Central memory CD8-positive, alpha-beta T cell (primary cell): ENCODE results near the gene WASHC2A.
"Not testable (repeated sequence)": the region's sequence is repeated elsewhere in the genome, so short reads cannot be mapped to it uniquely, and the experiment has no call there.

Source experiments
- ATAC-seq: fragments of 150-1000 bp; cut with Tn5 transposase; replicated peaks from 2 replicates; pipeline ENCODE4 v1.10.0; 2022; ENCODE audit warnings: mild to moderate bottlenecking, moderate FRiP score, moderate number of reproducible peaks; ENCODE audit not compliant: poor library complexity, severe bottlenecking; ENCODE audit errors: extremely low read depth
- DNase-seq, 2 donors: peaks; one replicate each; pipeline ENCODE4 v3.0.0; 2021; ENCODE audit warnings: low spot score in 2 of 2
- H3K27ac Mint-ChIP-seq: one replicate; pipeline ENCODE4 v1.8.0; 2022; ENCODE audit warnings: low read depth, mild to moderate bottlenecking, moderate library complexity, mixed read lengths
- H3K27me3 Mint-ChIP-seq: one replicate; pipeline ENCODE4 v1.8.0; 2022; ENCODE audit warnings: mixed read lengths
- H3K36me3 Mint-ChIP-seq: one replicate; pipeline ENCODE4 v1.8.0; 2022; ENCODE audit warnings: mild to moderate bottlenecking, moderate library complexity, mixed read lengths; ENCODE audit not compliant: insufficient read depth
- H3K4me1 Mint-ChIP-seq: one replicate; pipeline ENCODE4 v1.8.0; 2022; ENCODE audit warnings: mixed read lengths
- H3K4me3 Mint-ChIP-seq: one replicate; pipeline ENCODE4 v1.8.0; 2022; ENCODE audit warnings: mild to moderate bottlenecking, moderate library complexity, mixed read lengths
- H3K9me3 Mint-ChIP-seq: one replicate; pipeline ENCODE4 v1.8.0; 2022; ENCODE audit warnings: mixed read lengths

Gene WASHC2A

GRCh38 chr10:50051995-50052660 lies 15.6 kb upstream of the WASHC2A start:
- H3K9me3 Mint-ChIP-seq, H3K4me1 Mint-ChIP-seq, DNase-seq, ATAC-seq, H3K27ac Mint-ChIP-seq, H3K4me3 Mint-ChIP-seq, H3K27me3 Mint-ChIP-seq, H3K36me3 Mint-ChIP-seq: not testable (repeated sequence)

GRCh38 chr10:50052778-50053376 lies 14.9 kb upstream of the WASHC2A start:
- H3K4me1 Mint-ChIP-seq, H3K4me3 Mint-ChIP-seq, H3K27ac Mint-ChIP-seq, H3K27me3 Mint-ChIP-seq, H3K36me3 Mint-ChIP-seq, DNase-seq, ATAC-seq, H3K9me3 Mint-ChIP-seq: not testable (repeated sequence)

GRCh38 chr10:50055494-50056292 lies 12.1 kb upstream of the WASHC2A start:
- not testable (repeated sequence) for H3K27me3 Mint-ChIP-seq, H3K9me3 Mint-ChIP-seq, H3K27ac Mint-ChIP-seq, ATAC-seq, H3K36me3 Mint-ChIP-seq, DNase-seq, H3K4me3 Mint-ChIP-seq, H3K4me1 Mint-ChIP-seq

GRCh38 chr10:50056654-50057053 lies 11.1 kb upstream of the WASHC2A start:
- not testable (repeated sequence) for H3K36me3 Mint-ChIP-seq, DNase-seq, H3K27me3 Mint-ChIP-seq, ATAC-seq, H3K4me1 Mint-ChIP-seq, H3K4me3 Mint-ChIP-seq, H3K27ac Mint-ChIP-seq, H3K9me3 Mint-ChIP-seq

GRCh38 chr10:50058727-50059126 lies 9.0 kb upstream of the WASHC2A start:
- not testable (repeated sequence) for H3K4me1 Mint-ChIP-seq, DNase-seq, H3K36me3 Mint-ChIP-seq, H3K9me3 Mint-ChIP-seq, ATAC-seq, H3K27ac Mint-ChIP-seq, H3K27me3 Mint-ChIP-seq, H3K4me3 Mint-ChIP-seq

- H3K27ac Mint-ChIP-seq, H3K27me3 Mint-ChIP-seq, DNase-seq, H3K4me1 Mint-ChIP-seq, ATAC-seq, H3K4me3 Mint-ChIP-seq, H3K36me3 Mint-ChIP-seq, H3K9me3 Mint-ChIP-seq: not testable (repeated sequence)
These were observed 7.8 kb upstream of the WASHC2A start for GRCh38 chr10:50059946-50060345.

GRCh38 chr10:50061548-50061947 lies 6.2 kb upstream of the WASHC2A start:
- not testable (repeated sequence) for H3K4me1 Mint-ChIP-seq, H3K9me3 Mint-ChIP-seq, DNase-seq, H3K36me3 Mint-ChIP-seq, H3K27me3 Mint-ChIP-seq, H3K4me3 Mint-ChIP-seq, ATAC-seq, H3K27ac Mint-ChIP-seq

GRCh38 chr10:50063100-50063499 lies 4.7 kb upstream of the WASHC2A start:
- ATAC-seq (no peak), DNase-seq (no peak)
- Mint-ChIP-seq H3K27ac (no peak overlapping the region), H3K27me3 (no peaks in the 10 kb centered on the region), H3K9me3 (no peaks in the 10 kb centered on the region), H3K4me3 (no peak overlapping the region), H3K4me1 (no peaks in the 10 kb centered on the region), H3K36me3 (peaks cover 9% of the 10 kb centered on the region)

- Mint-ChIP-seq H3K4me3 (peak overlapping the region; percentile 84), H3K36me3 (peaks cover 22% of the 10 kb centered on the region), H3K27ac (peak overlapping the region; percentile 93)
- H3K4me1 Mint-ChIP-seq, H3K9me3 Mint-ChIP-seq, ATAC-seq, DNase-seq, H3K27me3 Mint-ChIP-seq: not testable (repeated sequence)
These were observed 552 bp downstream of the WASHC2A start for GRCh38 chr10:50068352-50068659.

GRCh38 chr10:50075139-50075538 lies 7.4 kb downstream of the WASHC2A start:
- peak; percentile 80 for ATAC-seq
- not testable (repeated sequence) for H3K4me1 Mint-ChIP-seq, H3K4me3 Mint-ChIP-seq, H3K27ac Mint-ChIP-seq, H3K9me3 Mint-ChIP-seq, DNase-seq, H3K27me3 Mint-ChIP-seq
- H3K36me3 Mint-ChIP-seq: peaks cover 14% of the 10 kb centered on the region

GRCh38 chr10:50075544-50075943 lies 7.8 kb downstream of the WASHC2A start:
- peak; percentile 38 for ATAC-seq
- DNase-seq, H3K27ac Mint-ChIP-seq, H3K4me1 Mint-ChIP-seq, H3K27me3 Mint-ChIP-seq, H3K9me3 Mint-ChIP-seq, H3K4me3 Mint-ChIP-seq: not testable (repeated sequence)
- peaks cover 14% of the 10 kb centered on the region for H3K36me3 Mint-ChIP-seq

GRCh38 chr10:50091304-50091703 lies 23.6 kb downstream of the WASHC2A start:
- DNase-seq, ATAC-seq, H3K27ac Mint-ChIP-seq, H3K4me1 Mint-ChIP-seq, H3K27me3 Mint-ChIP-seq, H3K9me3 Mint-ChIP-seq, H3K4me3 Mint-ChIP-seq: not testable (repeated sequence)
- peaks cover 12% of the 10 kb centered on the region for H3K36me3 Mint-ChIP-seq

- H3K4me3 Mint-ChIP-seq, ATAC-seq, H3K9me3 Mint-ChIP-seq, H3K27ac Mint-ChIP-seq, DNase-seq, H3K27me3 Mint-ChIP-seq, H3K4me1 Mint-ChIP-seq: not testable (repeated sequence)
- peaks cover 12% of the 10 kb centered on the region for H3K36me3 Mint-ChIP-seq
These were observed 25.2 kb downstream of the WASHC2A start for GRCh38 chr10:50092928-50093327.
